Naive thymus-derived CD4-positive, alpha-beta T cell (primary cell): ENCODE data around the gene FUT8. TPM values are rescaled to one million over a fixed set of nuclear protein-coding genes. Genes with fewer than 3 reads are reported as not detected.
A peak's percentile ranks its signal among the peaks of the same experiment; 100 is the strongest.

Source experiments
- ATAC-seq: fragments of 150-1000 bp; cut with Tn5 transposase; 2 replicates; pipeline ENCODE4 v1.10.0; 2021; ENCODE audit warnings: mild to moderate bottlenecking, moderate library complexity
- CTCF ChIA-PET: fragments of 350-600 bp; sonication (Branson Sonifier 250); formaldehyde crosslinking; loops from one replicate; lab custom pipeline; 2021; ENCODE audit warnings: antibody characterized with exemption; lab: Charles Lee
- POLR2A ChIA-PET: fragments of 350-600 bp; sonication (Branson Sonifier 250); formaldehyde crosslinking; loops from one replicate; lab custom pipeline; 2021; ENCODE audit warnings: antibody characterized with exemption, inconsistent platforms; lab: Charles Lee
- DNase-seq, 9 donors: peaks; one replicate each; pipeline versions ENCODE4 v3.0.0 to v3.0.0-alpha.2; 2020 to 2022; ENCODE audit warnings: mixed read lengths in 1 of 9
- H3K27ac ChIP-seq: one replicate; pipeline ENCODE4 v1.7.0; 2013; ENCODE audit warnings: mild to moderate bottlenecking, low read depth, low read length, moderate library complexity
- H3K27me3 ChIP-seq, 2 donors: one replicate each; pipeline ENCODE4 v1.7.0; 2013; ENCODE audit warnings: low read length in 2 of 2, mild to moderate bottlenecking in 2 of 2, moderate library complexity in 2 of 2; ENCODE audit not compliant: control insufficient read depth in 2 of 2, insufficient read depth in 2 of 2
- H3K36me3 ChIP-seq, 3 experiments: 1 replicate in 2 of 3; 2 replicates in 1 of 3; pipeline ENCODE4 v1.7.0; 2013; ENCODE audit warnings: low read length in 3 of 3, mild to moderate bottlenecking in 3 of 3, moderate library complexity in 1 of 3; ENCODE audit not compliant: insufficient read depth in 3 of 3, control insufficient read depth in 2 of 3
- H3K4me1 ChIP-seq, 2 donors: one replicate each; pipeline ENCODE4 v1.7.0; 2013; ENCODE audit warnings: low read length in 2 of 2, mild to moderate bottlenecking in 2 of 2, moderate library complexity in 1 of 2; ENCODE audit not compliant: control insufficient read depth in 2 of 2, insufficient read depth in 2 of 2
- H3K4me3 ChIP-seq: 2 replicates; pipeline ENCODE4 v1.7.0; 2013; ENCODE audit warnings: mild to moderate bottlenecking, low read length
- H3K9me3 ChIP-seq, 3 experiments: 1 replicate in 2 of 3; 2 replicates in 1 of 3; pipeline ENCODE4 v1.7.0; 2013; ENCODE audit warnings: low read length in 3 of 3; ENCODE audit not compliant: control insufficient read depth in 2 of 3
- H3K27ac Mint-ChIP-seq, 9 donors: one replicate each; pipeline ENCODE4 v1.8.0; 2020 to 2022; ENCODE audit warnings: mixed read lengths in 9 of 9, mild to moderate bottlenecking in 8 of 9, moderate library complexity in 5 of 9, inconsistent platforms in 2 of 9
- H3K27me3 Mint-ChIP-seq, 5 donors: one replicate each; pipeline ENCODE4 v1.8.0; 2021 to 2022; ENCODE audit warnings: mixed read lengths in 5 of 5, mild to moderate bottlenecking in 1 of 5
- H3K36me3 Mint-ChIP-seq, 5 donors: one replicate each; pipeline ENCODE4 v1.8.0; 2020 to 2022; ENCODE audit warnings: mixed read lengths in 5 of 5, mild to moderate bottlenecking in 3 of 5, inconsistent platforms in 1 of 5
- H3K4me1 Mint-ChIP-seq, 7 donors: one replicate each; pipeline ENCODE4 v1.8.0; 2020 to 2022; ENCODE audit warnings: mixed read lengths in 7 of 7, mild to moderate bottlenecking in 3 of 7, inconsistent platforms in 1 of 7
- H3K4me3 Mint-ChIP-seq, 10 donors: one replicate each; pipeline ENCODE4 v1.8.0; 2020 to 2022; ENCODE audit warnings: mild to moderate bottlenecking in 10 of 10, mixed read lengths in 10 of 10, moderate library complexity in 6 of 10, inconsistent platforms in 2 of 10
- H3K9me3 Mint-ChIP-seq, 11 donors: one replicate each; pipeline ENCODE4 v1.8.0; 2020 to 2022; ENCODE audit warnings: mixed read lengths in 11 of 11, mild to moderate bottlenecking in 4 of 11, inconsistent platforms in 1 of 11, moderate library complexity in 1 of 11
- intact Hi-C, 2 donors: fragments of 100-400 bp; cut with micrococcal nuclease; formaldehyde crosslinking; loops; one replicate each; pipeline ENCODE4 v1.15.1; 2023
- polyA plus RNA-seq, 2 donors: library from polyadenylated mRNA; unstranded; fragments of 300-500 nt; fragmentation: Illumina TruSeq; gene quantifications; one replicate each; pipeline ENCODE4 v1.2.3, GENCODE V29; 2021
- total RNA-seq, 6 experiments: library from RNA in 5 of 6; stranded (reverse) in 5 of 6; gene quantifications; 1 replicate in 5 of 6; 2 replicates in 1 of 6; pipeline ENCODE4 v1.2.3 and lab custom pipeline; 2021 to 2026

The FUT8 gene
- total and polyA plus RNA-seq, 7 experiments from 2014 or later: 11.1 to 107 (median 41.6) TPM

- intact Hi-C loops: no loop called here
- H3K27ac Mint-ChIP-seq: peak overlapping the region in 1 of 9 donors; percentile 61
- Histone ChIP-seq H3K36me3 (no peaks in the 10 kb centered on the region), H3K27me3 (no peaks in the 10 kb centered on the region), H3K4me3 (no peak overlapping the region), H3K27ac (no peak overlapping the region), H3K4me1 (peaks cover 6 to 7% of the 10 kb centered on the region in 2 donors), H3K9me3 (no peaks in the 10 kb centered on the region)
- CTCF ChIA-PET: no interaction called here
- POLR2A ChIA-PET: no interaction called here
- H3K4me3 Mint-ChIP-seq: no peak overlapping the region
- DNase-seq: no peak
- H3K36me3 Mint-ChIP-seq: peaks cover 4 to 41% (median 28%) of the 10 kb centered on the region in 5 donors
- H3K9me3 Mint-ChIP-seq: peaks cover 0 to 3% (median 0%) of the 10 kb centered on the region in 11 donors
- ATAC-seq: no peak
- H3K4me1 Mint-ChIP-seq: peaks cover 24 to 91% (median 78%) of the 10 kb centered on the region in 7 donors
- H3K27me3 Mint-ChIP-seq: no peaks in the 10 kb centered on the region
Measured at GRCh38 chr14:65483647-65484046, 71.1 kb downstream of the FUT8 start.

GRCh38 chr14:65485516-65485915, 73.0 kb downstream of the FUT8 start:
- Mint-ChIP-seq H3K36me3 (peaks cover 4 to 42% (median 17%) of the 10 kb centered on the region in 5 donors), H3K4me1 (peaks cover 17 to 94% (median 74%) of the 10 kb centered on the region in 7 donors), H3K9me3 (peaks cover 0 to 3% (median 0%) of the 10 kb centered on the region in 11 donors), H3K4me3 (no peak overlapping the region), H3K27ac (peak overlapping the region in 1 of 9 donors; percentile 27), H3K27me3 (no peaks in the 10 kb centered on the region)
- ATAC-seq (no peak), DNase-seq (no peak)
- intact Hi-C loops: no loop called here
- POLR2A ChIA-PET: interaction anchor here (0.6 kb wide), 1 partner anchor 49 kb away, joined by 5 read pairs; no protein-coding TSS in a partner anchor
- Histone ChIP-seq H3K27me3 (no peaks in the 10 kb centered on the region), H3K27ac (no peak overlapping the region), H3K4me3 (no peak overlapping the region), H3K4me1 (peaks cover 4 to 5% of the 10 kb centered on the region in 2 donors), H3K9me3 (no peaks in the 10 kb centered on the region), H3K36me3 (no peaks in the 10 kb centered on the region)
- CTCF ChIA-PET: interaction anchor here (1.2 kb wide), 1 partner anchor 10 kb away, joined by 3 read pairs; no protein-coding TSS in a partner anchor

- Histone ChIP-seq H3K4me1 (no peaks in the 10 kb centered on the region), H3K27ac (no peak overlapping the region), H3K9me3 (no peaks in the 10 kb centered on the region), H3K27me3 (no peaks in the 10 kb centered on the region), H3K4me3 (no peak overlapping the region), H3K36me3 (no peaks in the 10 kb centered on the region)
- POLR2A ChIA-PET: no interaction called here
- Mint-ChIP-seq H3K9me3 (peaks cover 0 to 3% (median 0%) of the 10 kb centered on the region in 11 donors), H3K36me3 (peaks cover 4 to 43% (median 18%) of the 10 kb centered on the region in 5 donors), H3K27ac (no peak overlapping the region), H3K27me3 (no peaks in the 10 kb centered on the region), H3K4me1 (peaks cover 15 to 95% (median 72%) of the 10 kb centered on the region in 7 donors), H3K4me3 (peak overlapping the region in 4 of 10 donors; percentile 2 to 46 (median 12))
- intact Hi-C loops: no loop called here
- ATAC-seq (no peak), DNase-seq (no peak)
- CTCF ChIA-PET: interaction anchor here (0.7 to 1.2 kb wide), 2 partner anchors 11 to 338 kb away, joined by 3 to 4 read pairs; no protein-coding TSS in a partner anchor
Measured at GRCh38 chr14:65486863-65487262, 74.3 kb downstream of the FUT8 start.

- Mint-ChIP-seq H3K36me3 (peaks cover 4 to 39% (median 18%) of the 10 kb centered on the region in 5 donors), H3K27me3 (no peaks in the 10 kb centered on the region), H3K9me3 (peaks cover 0 to 3% (median 0%) of the 10 kb centered on the region in 11 donors), H3K4me1 (peaks cover 16 to 94% (median 72%) of the 10 kb centered on the region in 7 donors), H3K27ac (peak overlapping the region in 4 of 9 donors; percentile 16 to 82 (median 42)), H3K4me3 (peak overlapping the region in 3 of 10 donors; percentile 24 to 43 (median 39))
- Histone ChIP-seq H3K27ac (no peak overlapping the region), H3K9me3 (no peaks in the 10 kb centered on the region), H3K27me3 (no peaks in the 10 kb centered on the region), H3K36me3 (no peaks in the 10 kb centered on the region), H3K4me1 (no peaks in the 10 kb centered on the region), H3K4me3 (no peak overlapping the region)
- DNase-seq (no peak), ATAC-seq (no peak)
- intact Hi-C loops: no loop called here
- CTCF ChIA-PET: interaction anchor here (0.5 kb wide), 1 partner anchor 206 kb away, joined by 3 read pairs; no protein-coding TSS in a partner anchor
- POLR2A ChIA-PET: no interaction called here
Measured at GRCh38 chr14:65487783-65488494, 75.4 kb downstream of the FUT8 start.

DNA sequence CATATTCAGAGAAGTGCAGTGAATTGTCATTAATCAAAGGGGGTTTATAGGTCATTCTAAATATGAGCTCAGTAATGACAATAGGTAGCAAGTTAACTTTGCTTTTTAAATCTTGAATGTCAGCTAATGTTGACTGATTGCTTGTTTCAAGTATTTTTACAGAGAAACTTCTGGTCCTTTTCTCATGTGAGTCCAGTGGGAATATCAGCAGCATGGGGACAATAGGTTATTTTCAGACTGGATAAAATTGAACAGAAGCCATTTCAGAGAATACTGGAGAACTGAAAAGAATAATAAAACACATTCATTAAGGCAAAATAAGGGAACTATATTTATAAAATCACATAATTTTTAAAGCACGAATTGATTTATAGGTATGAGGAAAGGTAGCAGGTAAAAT, 78.7 kb downstream of the FUT8 start:
- ATAC-seq (no peak), DNase-seq (no peak)
- H3K27me3 Mint-ChIP-seq: no peaks in the 10 kb centered on the region
- Histone ChIP-seq H3K27me3 (no peaks in the 10 kb centered on the region), H3K4me1 (no peaks in the 10 kb centered on the region), H3K4me3 (no peak overlapping the region), H3K27ac (no peak overlapping the region), H3K36me3 (no peaks in the 10 kb centered on the region), H3K9me3 (no peaks in the 10 kb centered on the region)
- peaks cover 5 to 42% (median 25%) of the 10 kb centered on the region in 5 donors for H3K36me3 Mint-ChIP-seq
- peaks cover under 1 to 7% (median 4%) of the 10 kb centered on the region in 11 donors for H3K9me3 Mint-ChIP-seq
- H3K4me1 Mint-ChIP-seq: peaks cover 9 to 74% (median 54%) of the 10 kb centered on the region in 7 donors
- CTCF ChIA-PET: no interaction called here
- POLR2A ChIA-PET: no interaction called here
- peak overlapping the region in 1 of 9 donors; percentile 21 for H3K27ac Mint-ChIP-seq
- H3K4me3 Mint-ChIP-seq: no peak overlapping the region
- intact Hi-C loops: no loop called here

DNA sequence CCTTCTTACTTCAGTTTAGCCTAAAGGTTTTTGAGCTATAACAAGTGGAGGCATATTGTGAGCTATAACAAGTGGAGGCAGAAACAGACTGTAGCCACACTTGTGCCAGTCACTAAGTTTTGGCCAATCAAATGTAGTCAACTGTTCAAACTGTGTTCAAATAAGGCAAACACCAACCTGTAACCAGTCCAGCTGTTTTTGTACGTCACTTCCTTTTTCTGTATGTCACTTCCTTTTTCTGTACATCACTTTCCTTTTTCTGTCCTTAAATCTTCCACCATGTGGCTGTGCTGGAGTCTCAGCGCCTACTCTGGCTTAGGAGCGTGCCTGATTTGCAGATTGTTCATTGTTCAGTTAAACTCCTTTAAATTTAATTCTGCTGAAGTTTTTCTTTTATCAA, 79.7 kb downstream of the FUT8 start:
- DNase-seq (no peak), ATAC-seq (no peak)
- H3K9me3 Mint-ChIP-seq: peaks cover 3 to 15% (median 8%) of the 10 kb centered on the region in 11 donors
- Histone ChIP-seq H3K36me3 (no peaks in the 10 kb centered on the region), H3K4me3 (no peak overlapping the region), H3K9me3 (no peaks in the 10 kb centered on the region), H3K27ac (no peak overlapping the region), H3K27me3 (no peaks in the 10 kb centered on the region), H3K4me1 (no peaks in the 10 kb centered on the region)
- intact Hi-C loops: no loop called here
- H3K27me3 Mint-ChIP-seq: no peaks in the 10 kb centered on the region
- ChIA-PET CTCF (interaction anchor here (0.6 kb wide), 1 partner anchor 42 kb away, joined by 3 read pairs; no protein-coding TSS in a partner anchor), POLR2A (interaction anchor here (0.6 kb wide), 1 partner anchor 84 kb away, joined by 4 read pairs; no protein-coding TSS in a partner anchor)
- peaks cover 15 to 68% (median 48%) of the 10 kb centered on the region in 7 donors for H3K4me1 Mint-ChIP-seq
- H3K36me3 Mint-ChIP-seq: peaks cover 6 to 40% (median 28%) of the 10 kb centered on the region in 5 donors
- H3K27ac Mint-ChIP-seq: peak overlapping the region in 2 of 9 donors; percentile 25 to 49
- H3K4me3 Mint-ChIP-seq: peak overlapping the region in 2 of 10 donors; percentile 9 to 15
